ENCODE results near the gene MTUS2.

The MTUS2 gene

DNA sequence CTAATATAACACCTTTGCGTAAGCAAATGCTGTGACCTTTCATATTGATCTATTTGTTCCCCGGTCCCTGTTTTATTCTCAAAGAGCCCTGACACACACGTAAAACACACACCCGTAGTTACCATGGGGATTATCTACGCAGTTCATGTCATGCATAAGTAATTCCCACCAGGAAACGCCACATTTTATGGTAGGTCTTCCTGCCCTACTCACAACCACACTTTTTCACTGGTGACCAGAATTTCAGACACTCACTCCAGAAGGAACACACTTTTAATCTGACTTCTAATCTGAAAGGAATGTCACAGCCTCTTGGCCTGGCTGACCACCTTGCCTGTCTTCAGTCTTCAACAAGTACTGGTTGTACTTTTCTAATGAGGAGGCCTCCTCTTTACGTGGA lies 728.6 kb downstream of the MTUS2 start:
- DNase-seq (ENCODE audit: low read depth): no peak

DNA sequence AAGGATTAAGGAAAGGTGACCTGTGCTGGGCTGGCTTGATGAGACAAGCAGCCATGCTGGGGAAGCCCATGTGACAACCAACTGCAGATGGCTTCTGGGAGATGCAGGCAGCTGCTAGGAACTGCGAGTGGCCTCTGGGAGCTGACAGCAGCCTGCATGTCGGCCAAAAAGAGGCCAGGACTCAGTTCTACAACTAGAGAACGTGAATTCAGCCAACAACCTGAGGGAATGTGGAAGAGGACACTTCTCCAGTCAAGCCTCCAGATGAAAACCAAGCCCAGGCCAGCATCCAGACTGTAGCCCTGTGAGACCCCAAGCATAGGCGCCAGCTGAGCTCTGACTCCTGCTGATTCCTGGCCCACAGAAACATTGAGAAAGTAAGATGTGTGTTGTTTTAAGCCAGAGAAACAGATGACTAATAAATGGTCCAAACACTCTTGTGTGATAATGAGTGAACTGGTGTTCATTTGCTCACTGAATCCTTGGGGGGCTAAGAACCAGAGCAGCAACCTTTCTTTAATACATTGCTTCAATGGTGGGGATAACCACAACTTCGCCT lies 730.4 kb downstream of the MTUS2 start:
- no peak for DNase-seq (ENCODE audit: low read depth)

DNA sequence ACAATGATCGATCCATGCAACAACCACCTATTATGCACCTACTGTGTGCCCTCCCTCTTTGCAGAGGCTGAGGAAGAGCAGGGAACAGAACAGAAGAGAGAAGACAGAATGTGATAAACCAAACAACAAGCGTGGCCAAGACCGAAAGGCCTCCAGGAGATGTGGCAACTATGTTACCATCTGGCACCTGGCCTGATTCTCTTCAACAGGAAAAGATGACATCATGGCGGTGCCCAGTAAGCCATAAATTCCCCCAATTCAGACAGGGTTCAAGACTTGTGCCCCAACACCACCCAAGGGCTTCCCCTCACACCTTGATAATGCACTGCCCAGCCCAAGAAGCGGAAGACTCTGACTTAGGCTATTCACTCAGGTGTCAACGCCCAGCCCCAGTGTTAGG lies 731.1 kb downstream of the MTUS2 start:
- no peak for DNase-seq (ENCODE audit: low read depth)
